Lower lobe of right lung (tissue), 2 donors: ENCODE data around the gene BCL2. TPM values are rescaled to one million over a fixed set of nuclear protein-coding genes. Genes with fewer than 3 reads are reported as not detected.
A peak's percentile ranks its signal among the peaks of the same experiment; 100 is the strongest.

Experiments
- ATAC-seq, 2 donors: fragments of 200-7000 bp; cut with Tn5 transposase; one replicate each; pipeline ENCODE4 v1.9.1; 2020 to 2022; ENCODE audit warnings: mild to moderate bottlenecking in 2 of 2, moderate library complexity in 2 of 2
- DNase-seq: peaks from one replicate; pipeline ENCODE4 v3.0.0-alpha.2; 2020
- H3K27ac ChIP-seq: fragments of 200-600 bp; one replicate; pipeline ENCODE4 v1.8.0; 2022
- H3K27me3 ChIP-seq: fragments of 200-600 bp; one replicate; pipeline ENCODE4 v1.8.0; 2022; ENCODE audit warnings: low read depth
- H3K36me3 ChIP-seq: fragments of 200-600 bp; one replicate; pipeline ENCODE4 v1.8.0; 2022; ENCODE audit warnings: mild to moderate bottlenecking
- H3K4me1 ChIP-seq: fragments of 200-600 bp; one replicate; pipeline ENCODE4 v1.8.0; 2022
- H3K4me3 ChIP-seq: fragments of 200-600 bp; one replicate; pipeline ENCODE4 v1.8.0; 2022; ENCODE audit warnings: mild to moderate bottlenecking
- H3K9me3 ChIP-seq: fragments of 200-600 bp; one replicate; pipeline ENCODE4 v1.8.0; 2022
- CTCF ChIP-seq: fragments of 200-600 bp; IDR thresholded peaks from one replicate; pipeline ENCODE4 v1.8.0; 2022; ENCODE audit warnings: antibody characterized with exemption, mild to moderate bottlenecking
- intact Hi-C: fragments of 100-400 bp; cut with DNase I; formaldehyde crosslinking; loops from one replicate; pipeline ENCODE4 v1.11.0; 2022
- total RNA-seq: library from RNA; stranded (reverse); fragmentation: NEBNext Ultra II Directional; extraction: Animal tissue kit (Norgen Biotek cat#: 25700); gene quantifications from one replicate; pipeline ENCODE4 v1.2.1, GENCODE V29; 2021
- donor health status: DM: no; HTN: yes; CAD: no; lungs with severe emphysema.

BCL2 gene
- total RNA-seq, 1 donor from 2014 or later: 11.0 TPM

GRCh38 chr18:63265326-63265725, 54.2 kb downstream of the BCL2 start:
- TF ChIP-seq CTCF: no peak
- Histone ChIP-seq H3K4me1 (peaks cover 7% of the 10 kb centered on the region), H3K27ac (no peak overlapping the region), H3K4me3 (no peak overlapping the region), H3K27me3 (no peaks in the 10 kb centered on the region), H3K36me3 (no peaks in the 10 kb centered on the region), H3K9me3 (no peaks in the 10 kb centered on the region)
- intact Hi-C loops: no loop called here
- ATAC-seq (no peak), DNase-seq (no peak)

GRCh38 chr18:63264871-63265270, 54.7 kb downstream of the BCL2 start:
- peaks cover 7% of the 10 kb centered on the region for H3K4me1 ChIP-seq
- no peak for TF ChIP-seq CTCF
- no peaks in the 10 kb centered on the region for H3K27me3 ChIP-seq
- ATAC-seq (peak; percentile 63 to 78), DNase-seq (peak; percentile 78)
- no peaks in the 10 kb centered on the region for H3K36me3 ChIP-seq
- H3K27ac ChIP-seq: no peak overlapping the region
- intact Hi-C loops: no loop called here
- H3K9me3 ChIP-seq: no peaks in the 10 kb centered on the region
- no peak overlapping the region for H3K4me3 ChIP-seq

GRCh38 chr18:63263444-63263843, 56.1 kb downstream of the BCL2 start:
- Histone ChIP-seq H3K4me1 (peaks cover 7% of the 10 kb centered on the region), H3K27me3 (no peaks in the 10 kb centered on the region), H3K27ac (no peak overlapping the region), H3K36me3 (no peaks in the 10 kb centered on the region), H3K4me3 (no peak overlapping the region), H3K9me3 (no peaks in the 10 kb centered on the region)
- intact Hi-C loops: no loop called here
- no peak for TF ChIP-seq CTCF
- ATAC-seq (peak in 1 of 2 donors; percentile 10), DNase-seq (no peak)

- Histone ChIP-seq H3K4me3 (no peak overlapping the region), H3K4me1 (peaks cover 7% of the 10 kb centered on the region), H3K27ac (peak overlapping the region; percentile 3), H3K36me3 (no peaks in the 10 kb centered on the region), H3K9me3 (no peaks in the 10 kb centered on the region), H3K27me3 (no peaks in the 10 kb centered on the region)
- TF ChIP-seq CTCF: no peak
- intact Hi-C loops: no loop called here
- ATAC-seq: peak; percentile 23 to 27
- no peak for DNase-seq
Observed at GRCh38 chr18:63262369-63263335, 56.9 kb downstream of the BCL2 start.

GRCh38 chr18:63261029-63261428, 58.5 kb downstream of the BCL2 start:
- ATAC-seq (no peak), DNase-seq (no peak)
- no peaks in the 10 kb centered on the region for H3K9me3 ChIP-seq
- intact Hi-C loops: no loop called here
- H3K27me3 ChIP-seq: no peaks in the 10 kb centered on the region
- no peak overlapping the region for H3K27ac ChIP-seq
- peaks cover 7% of the 10 kb centered on the region for H3K4me1 ChIP-seq
- no peak for TF ChIP-seq CTCF
- H3K4me3 ChIP-seq: no peak overlapping the region
- H3K36me3 ChIP-seq: no peaks in the 10 kb centered on the region
